Stimulated activated CD4-positive, alpha-beta T cell treated with anti-CD3 and anti-CD28 coated beads, TNF-alpha, amount 100 ng/mL, for 48 hours (primary cell): ENCODE measurements around the gene MICAL3.
"Not testable (repeated sequence)": the region's sequence is repeated elsewhere in the genome, so short reads cannot be mapped to it uniquely, and the experiment has no call there.

Experiments
- DNase-seq, 3 donors: peaks; one replicate each; pipeline ENCODE4 v3.0.0-alpha.2; 2020; ENCODE audit warnings: low read depth in 3 of 3

Gene MICAL3

DNA sequence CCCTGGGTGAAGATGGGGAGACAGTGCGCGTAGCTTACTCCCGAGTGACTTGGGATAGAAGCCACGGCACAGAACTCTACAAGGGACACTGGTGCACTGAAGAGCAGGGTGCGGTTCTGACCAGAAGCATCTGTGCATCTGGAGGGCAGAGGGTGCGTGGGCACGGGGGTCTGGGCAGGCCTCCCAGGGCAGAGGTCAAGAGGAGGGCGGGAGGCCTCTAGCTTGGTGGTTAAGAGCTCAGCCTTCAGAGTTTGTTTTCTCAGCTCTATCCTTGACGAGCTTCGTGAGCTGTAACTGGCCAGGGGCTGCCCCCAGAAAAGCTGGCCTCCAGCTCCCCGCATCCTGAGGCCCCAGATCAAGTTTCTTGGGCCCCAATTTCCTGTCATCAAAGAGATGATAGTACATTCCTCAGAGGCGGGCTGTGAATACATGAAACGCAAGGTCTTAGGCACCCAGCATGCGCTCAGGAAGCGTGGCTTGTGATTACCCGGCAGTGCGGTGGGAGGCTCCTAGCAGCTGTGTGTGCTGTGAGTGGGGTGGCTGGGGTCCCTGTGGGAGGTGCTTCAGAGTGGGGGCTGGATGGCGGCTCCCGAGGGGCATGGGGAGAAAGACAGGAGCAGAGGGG lies 244.1 kb downstream of the MICAL3 start:
- DNase-seq: no peak

DNA sequence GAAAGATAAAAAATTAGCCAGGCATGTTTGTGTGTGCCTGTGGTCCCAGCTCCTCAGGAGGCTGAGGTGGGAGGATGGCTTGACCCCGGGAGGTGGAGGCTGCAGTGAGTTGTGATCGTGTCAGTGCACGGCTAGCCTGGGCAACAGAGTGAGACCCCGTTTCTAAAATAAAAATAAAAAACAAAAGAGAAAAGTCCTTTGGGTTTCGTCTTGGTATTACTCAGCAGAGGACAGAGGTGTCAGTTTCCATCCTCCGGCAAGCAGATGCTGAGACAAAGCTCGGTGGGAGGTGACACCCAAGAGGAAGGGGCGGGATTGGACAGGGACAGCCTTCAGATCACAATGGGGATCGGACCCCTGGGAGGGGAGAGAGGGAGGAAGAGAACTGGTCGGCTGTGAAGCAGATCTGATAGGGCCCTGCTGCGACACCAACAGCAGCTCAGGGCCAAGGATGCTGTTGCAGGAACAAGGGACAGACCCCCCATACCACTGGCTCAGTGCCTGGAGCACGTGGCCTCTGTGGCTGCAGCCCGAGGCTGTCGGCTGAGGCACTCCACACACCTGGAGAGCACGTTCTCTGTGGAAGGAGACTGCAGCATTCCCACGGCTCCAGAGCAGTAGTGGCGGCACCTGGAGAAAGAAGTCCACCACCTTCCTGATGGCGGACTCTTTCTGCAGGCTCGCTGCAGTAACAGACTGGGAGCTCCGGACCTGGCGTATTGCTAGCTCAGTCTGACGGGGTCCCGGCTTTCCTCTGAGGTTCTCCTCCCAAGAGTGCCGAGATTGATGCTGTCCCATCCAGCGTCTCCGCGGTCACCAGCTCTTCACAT lies 244.9 kb downstream of the MICAL3 start:
- DNase-seq: no peak

DNA sequence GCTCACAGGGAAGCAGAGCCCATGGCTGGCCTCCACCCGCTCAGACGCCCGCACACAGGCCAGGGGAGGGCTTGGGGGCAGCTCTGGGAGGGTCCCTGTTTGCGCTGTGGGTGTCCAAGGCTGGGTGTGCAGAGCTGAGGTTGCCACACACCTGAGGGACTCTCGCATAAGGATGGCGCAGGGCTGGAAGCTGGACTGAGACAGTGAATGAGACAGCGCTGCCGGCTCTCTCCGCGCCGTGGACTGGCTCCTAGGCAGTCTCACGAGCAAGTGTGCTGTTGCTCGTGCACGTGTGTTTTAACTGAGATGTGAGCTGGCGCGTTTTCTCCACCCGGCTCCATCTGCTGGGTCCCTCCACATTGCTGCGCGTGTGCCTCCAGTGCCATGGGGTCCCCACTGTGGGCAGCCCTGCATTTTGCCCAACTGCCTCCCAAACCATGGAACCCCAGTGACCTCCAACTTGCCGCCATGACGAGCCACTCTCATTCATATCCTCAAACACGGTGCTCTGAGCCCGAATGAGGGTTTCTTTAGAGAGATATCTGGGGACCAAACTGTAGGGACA lies 245.9 kb downstream of the MICAL3 start:
- DNase-seq: no peak

DNA sequence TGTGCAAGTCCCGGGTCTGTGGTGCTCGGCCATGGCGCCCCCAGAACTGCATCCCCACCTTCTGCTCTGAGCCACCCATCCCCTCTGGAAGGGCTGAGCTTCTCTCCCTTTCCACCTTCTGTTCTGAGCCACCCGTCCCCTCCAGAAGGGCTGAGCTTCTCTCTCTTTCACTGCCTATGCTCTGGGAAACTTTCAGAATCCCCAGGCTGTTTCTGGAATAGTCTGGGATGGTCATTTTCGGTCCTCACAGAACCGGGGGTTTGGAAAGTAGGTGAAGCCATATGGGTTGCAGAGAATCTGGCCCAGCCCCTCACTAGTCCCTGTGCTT lies 246.7 kb downstream of the MICAL3 start:
- no peak for DNase-seq

DNA sequence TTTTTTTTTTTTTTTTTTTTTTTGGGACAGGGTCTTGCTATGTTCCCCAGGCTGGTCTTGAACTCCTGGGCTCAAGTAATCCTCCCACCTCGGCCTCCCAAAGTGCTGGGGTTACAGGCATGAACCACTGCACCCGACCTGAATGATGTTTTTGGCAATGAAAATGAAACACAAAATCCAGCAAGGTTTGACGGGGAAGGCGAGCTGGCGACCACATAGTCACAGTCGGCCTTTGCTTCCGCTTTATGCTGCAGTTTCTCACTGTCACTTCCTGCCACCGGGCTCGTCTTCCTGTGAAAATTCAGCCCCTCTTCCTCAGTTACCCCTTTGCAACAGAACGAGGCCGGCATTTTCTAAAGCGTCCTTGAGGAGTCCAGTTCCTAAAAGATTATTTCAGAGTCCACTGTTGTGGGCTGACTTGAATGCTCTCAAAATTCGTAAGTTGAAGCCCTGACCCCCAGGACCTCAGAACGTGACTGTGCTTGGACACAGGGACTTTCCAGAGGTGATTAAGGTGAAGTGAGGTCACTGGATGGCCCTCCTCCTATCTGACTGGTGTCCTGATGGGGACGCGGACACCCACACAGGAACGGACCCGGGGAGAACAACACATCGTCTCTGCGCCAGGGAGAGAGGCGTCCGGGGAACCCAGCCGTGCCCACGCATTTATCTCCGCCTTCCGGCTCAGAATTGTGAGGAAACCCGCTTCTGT lies 247.2 kb downstream of the MICAL3 start:
- peak in 2 of 3 donors; percentile 49 to 57 for DNase-seq

DNA sequence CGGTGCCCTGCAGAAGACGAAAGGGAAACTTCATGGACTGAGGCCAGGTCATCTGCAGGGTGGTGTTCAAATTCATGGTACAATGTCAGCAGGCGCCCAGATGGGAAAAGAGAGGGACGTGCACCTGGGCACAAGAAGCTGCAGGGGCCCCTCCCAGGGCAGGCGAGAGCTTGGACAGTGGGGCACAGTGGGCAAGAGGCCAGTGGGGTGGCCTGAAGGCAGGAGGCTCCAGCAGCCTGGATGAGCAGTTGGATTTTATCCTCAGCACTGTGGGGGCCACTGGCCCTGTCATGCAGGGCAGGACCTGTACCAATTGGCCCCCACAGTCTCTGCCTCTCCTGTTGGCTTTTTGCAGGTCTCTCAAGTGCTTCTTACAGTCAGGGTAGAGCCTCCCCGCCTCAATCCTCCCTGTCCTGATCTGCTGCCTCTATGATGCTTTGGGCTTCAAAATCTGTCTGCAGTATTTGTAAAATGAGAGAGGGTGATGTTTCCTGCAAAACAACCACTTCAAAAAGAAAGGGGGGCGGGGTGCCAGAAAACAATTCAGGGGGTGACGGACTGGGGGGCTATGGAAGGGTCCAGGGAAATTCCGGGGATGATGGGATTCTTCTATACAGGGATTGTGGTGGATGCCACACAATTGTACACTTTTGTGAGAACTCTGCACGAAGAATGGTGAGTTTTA lies 248.4 kb downstream of the MICAL3 start:
- no peak for DNase-seq

DNA sequence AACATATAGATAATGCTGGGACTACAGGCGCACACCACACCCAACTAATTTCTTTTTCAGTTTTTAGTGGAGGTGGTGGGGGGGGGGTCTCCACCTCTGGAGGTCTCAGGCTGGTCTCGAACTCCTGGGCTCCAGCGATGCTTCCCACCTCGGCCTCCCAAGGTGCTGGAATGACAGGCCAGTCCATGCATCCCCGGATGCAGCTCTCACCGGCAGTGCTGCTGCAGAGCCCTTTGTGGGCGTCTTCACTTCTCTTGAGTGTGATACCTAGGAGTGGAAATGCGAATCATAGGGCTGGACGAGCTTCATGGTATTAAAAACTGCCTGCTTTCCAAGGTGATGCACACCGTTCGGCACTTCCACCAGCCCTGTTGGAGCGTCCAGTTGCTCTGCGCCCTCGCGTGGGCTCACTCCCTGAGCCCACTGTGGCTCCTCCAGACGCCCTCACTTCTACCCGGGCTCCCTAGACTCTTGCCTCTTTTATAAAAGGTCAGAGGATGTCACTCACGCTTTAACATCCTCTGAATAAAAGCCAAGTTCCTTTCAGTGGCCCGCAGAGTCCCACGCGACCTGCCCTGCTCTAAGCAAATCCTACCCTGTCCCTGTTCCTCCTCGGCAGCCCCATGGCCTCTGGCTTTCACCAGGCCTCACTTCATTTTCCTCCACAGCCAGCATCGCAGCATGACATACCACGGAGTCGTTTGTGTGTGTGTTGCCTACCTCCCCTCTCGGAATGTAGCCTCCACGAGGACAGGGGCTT lies 249.3 kb downstream of the MICAL3 start:
- no peak for DNase-seq

DNA sequence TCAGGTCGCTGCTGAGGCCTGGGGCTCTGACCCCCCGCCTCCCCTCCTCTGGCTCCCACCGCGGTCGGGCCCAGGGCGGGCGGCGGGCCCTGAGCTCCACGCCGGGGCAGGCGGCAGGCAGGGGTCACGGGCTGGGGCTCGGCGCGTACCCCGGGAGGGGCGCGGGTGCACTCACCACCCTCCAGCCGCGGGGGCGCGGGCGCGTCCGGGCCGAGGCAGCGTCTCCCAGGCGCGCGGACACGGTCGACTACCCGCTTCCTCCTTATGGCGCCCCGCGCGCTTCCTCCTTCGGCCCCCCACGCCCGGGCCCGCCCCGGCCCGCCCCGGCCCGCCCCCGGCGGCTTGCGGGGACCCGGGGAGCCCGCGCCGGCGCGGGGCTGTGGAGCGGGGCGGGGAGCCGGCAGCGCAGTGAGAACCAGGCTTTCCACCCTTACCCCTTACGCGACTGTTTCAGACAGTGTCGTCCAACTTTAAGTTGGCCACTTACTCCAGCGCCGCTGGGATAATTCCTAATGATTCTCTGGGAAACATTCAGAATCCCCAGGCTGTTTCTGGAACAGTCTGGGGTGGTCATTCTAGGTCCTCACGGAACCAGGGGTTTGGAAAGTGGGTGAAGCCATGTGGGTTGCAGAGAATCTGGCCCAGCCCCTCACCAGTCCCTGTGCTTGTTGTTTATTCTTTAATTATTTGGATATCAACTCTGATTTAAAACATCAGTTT lies 250.0 kb downstream of the MICAL3 start, which contains the start of gene BID:
BID (minus strand) TSS at position 264 of the 720 bp plus-strand sequence. CDS start 24,353 bp downstream, outside the sequence.
- DNase-seq: no peak

DNA sequence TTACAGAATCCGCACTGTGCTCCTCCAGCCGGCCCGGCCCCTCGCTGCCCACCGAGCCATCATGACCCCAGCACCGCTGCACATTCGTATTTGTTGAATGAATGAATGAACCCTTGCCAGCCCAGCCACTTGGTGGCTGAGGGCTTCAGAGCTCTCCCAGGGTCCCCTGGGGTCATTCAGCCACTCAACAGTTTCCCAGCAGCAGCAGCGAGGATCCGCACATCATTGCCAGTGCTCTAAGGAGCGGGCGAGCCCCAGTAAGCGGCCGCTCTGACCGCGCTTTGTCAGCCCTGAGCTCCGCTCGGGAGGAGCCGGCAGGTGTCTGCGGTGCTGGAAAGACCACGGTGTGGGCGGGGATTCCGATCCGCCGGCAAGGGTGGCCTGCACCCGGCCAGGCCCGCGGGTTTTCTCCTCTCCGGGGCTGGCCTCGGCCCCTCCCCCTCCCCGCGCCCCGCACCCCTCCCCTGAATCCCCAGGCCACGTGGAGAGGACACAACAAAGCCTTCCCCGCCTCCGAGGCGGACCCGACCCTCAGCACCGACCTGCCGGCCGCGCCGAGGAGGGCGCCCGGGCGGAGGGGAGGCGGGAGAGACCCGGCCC lies 250.7 kb downstream of the MICAL3 start:
- DNase-seq: peak in 2 of 3 donors; percentile 33 to 51

DNA sequence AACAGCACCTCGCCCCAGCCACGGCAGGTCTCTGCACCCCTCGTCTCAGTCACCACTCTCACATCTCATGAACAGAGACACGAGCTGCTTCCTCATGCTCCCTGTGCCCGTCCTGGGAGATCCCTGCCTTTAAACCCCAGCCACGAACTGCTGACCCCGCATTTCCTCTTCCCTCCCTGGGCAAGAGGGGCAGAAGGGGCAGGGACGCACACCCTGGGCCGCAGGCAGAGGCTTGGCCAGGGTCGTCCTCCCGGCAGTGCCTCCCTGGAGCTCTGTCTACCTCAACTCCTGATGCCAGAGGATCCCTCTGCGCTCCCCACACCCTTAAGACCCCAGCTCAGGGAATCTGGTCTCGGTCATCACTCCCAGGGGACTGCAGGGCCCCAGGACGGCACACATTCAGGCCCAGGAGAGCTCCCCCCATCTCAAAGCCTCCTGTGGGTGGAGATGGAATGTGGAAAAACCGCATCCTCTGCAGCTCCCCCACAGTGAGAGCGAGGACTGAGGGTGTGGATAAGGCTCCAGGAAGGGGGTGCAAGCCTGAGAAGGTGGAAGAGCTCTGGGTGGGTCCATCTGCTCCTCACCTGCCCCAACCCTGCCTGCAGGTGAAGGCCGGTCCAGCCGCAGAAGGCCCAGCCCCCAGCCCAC lies 251.3 kb downstream of the MICAL3 start:
- DNase-seq: no peak

DNA sequence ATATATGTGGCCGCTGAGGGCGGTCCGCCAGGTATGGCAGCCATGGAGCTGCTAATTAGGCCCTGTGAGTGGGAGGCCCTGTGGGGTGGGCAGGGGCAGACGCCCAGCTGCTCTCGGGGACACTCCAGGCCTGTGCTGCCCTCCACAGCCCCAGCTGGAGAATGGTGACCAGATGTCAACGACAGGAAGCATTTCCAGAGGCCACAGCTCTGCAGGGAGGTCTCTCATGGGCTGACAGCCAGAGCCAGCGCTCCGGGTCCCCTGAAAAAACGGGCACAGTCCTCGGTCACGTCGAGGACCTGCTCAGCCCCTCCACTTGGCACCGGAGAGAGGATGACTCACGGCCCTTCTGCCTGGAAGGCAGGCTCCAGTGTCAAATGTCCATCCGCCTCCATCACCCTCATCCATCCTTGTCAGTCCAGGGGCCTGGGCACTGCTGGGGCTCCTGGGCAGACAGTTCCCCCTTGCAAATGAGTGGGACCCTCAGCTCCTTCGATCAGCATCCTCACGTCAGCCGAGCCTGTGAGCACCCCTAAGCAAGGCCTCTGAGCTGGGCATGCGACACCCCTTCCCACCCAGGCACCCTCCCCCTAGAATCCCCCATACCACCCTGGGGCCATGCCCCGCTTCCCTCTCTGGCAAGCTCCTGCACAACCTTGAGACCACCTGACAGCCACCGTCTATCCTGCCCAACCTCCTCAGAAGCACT lies 252.0 kb downstream of the MICAL3 start:
- DNase-seq: no peak

DNA sequence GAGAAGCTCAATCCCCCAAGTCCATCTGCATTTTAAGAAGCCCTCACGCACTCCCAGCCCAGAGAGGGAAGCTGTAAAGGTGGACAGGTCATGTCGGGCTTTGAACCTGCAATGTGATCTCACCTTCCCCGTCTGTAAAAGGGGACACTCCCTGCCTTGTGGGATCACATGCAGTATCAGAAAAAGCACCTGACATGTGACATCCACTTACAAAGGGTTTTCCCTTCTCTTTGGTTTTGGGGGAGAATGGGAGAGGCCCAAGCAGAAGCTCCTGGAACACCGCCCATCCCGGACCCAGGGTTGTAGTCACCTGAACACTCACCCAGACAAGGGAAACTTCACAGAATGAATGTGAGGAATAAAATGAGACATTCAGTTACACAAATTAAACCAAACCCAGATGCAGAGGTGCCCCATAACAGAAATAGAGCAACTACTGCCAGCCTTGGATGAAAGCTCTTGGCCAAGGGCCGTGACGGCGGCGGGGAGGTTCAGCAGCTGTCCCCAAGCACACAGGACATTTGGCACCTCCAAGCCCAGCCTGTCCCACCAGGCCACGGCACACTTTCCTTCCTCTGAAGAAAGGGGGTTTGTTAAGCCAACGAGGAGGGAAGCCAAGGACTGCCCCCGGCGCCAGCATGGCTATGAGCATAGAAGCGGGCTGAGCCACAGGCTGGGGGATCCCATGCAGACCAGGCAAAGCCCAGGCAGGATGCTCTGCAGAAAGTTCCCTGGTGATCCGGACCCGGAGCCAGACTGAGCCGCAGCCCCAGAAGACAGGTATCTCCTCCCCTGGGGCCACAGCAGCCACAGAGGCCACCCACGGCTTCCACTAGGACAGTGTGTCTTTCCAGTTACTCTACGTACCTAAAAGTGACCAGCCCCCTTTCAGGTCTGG lies 253.9 kb downstream of the MICAL3 start:
- no peak for DNase-seq

DNA sequence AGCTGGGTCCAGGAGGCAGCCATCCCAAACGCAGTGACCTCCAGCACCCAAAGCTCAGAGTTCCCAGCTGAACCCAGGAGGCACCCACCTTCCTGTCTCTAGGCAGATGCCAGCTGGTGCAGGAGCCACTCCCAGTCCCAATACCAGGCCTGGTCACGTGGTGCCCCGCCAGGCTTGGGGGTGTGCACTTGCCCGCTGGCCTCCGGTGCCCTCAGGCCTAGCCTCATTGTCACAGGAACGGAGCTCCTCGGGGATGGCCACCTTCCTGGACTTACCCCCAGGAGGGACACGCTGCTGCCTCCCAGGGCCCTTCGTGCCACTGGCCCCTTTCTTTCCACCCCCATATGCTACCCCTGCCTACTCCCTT lies 254.7 kb downstream of the MICAL3 start:
- no peak for DNase-seq

DNA sequence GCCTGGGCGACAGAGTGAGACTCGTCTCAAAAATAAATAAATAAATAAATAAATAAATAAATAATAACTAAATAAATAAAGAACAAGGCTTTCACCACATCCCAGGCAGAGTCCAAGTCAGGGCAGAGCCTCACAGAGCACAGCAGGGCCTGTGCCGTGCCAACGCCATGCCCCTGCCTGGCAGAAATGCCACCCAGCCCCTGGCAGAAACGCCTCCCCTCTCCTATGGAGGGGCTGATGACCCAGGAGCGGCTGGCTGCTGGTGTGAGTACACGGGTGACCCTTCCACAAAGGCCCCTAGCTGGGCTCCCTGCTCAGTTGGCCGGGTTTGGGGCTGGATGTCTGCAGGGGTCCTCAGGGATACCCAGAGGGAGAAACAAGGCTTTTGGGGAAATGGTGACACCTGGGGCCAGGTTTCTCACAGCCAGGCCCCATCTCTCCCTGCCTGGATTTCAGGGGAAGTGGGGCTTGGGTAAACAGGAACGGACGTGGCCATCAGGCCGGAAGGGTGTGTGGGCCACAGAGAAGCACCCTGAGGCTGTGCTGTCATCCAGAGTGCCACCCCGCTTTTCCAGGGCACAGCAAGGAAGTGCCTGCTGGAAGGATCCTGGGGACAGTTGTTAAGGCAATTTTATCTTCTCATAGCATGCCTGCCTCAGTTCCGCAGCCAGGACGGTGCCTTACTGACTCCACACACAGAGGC lies 255.2 kb downstream of the MICAL3 start:
- no peak for DNase-seq

DNA sequence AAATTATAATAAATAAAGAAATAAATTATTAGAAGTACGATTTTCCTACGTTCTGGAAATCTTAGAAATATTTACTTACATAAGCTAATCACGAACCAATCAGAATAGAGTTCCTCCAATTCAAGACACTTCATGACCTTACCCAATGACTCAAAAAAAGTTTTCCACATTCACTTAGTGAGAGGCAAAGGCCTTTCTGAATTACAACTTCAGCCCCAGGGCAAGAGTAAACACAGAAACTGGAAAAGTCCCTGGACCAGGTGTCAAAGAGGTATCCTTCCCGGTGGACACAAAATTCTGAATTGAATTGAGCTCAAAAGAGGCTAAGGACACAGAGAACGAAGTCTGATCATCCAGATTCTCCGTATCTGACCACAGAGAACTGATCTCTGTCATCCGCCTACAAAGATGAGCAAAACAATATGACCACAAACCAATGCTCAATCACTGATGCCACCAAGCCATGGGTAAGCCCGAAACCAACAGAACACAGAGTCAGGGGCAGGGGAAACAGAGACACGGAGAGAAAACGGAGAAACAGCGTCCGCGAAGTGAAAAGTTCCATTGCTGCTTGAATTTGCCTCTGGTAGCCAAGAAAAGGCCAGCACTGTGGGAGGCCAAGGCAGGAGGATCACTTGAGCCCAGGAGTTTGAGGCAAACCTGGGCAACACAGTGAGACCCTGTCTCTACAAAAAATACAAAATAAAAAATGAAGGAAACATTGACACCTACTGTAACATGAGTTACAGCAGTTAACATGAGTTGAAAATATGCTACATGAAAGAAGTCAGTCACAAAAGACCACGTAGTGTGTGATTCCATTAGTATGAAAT lies 256.9 kb downstream of the MICAL3 start:
- DNase-seq: peak in 1 of 3 donors; percentile 64

DNA sequence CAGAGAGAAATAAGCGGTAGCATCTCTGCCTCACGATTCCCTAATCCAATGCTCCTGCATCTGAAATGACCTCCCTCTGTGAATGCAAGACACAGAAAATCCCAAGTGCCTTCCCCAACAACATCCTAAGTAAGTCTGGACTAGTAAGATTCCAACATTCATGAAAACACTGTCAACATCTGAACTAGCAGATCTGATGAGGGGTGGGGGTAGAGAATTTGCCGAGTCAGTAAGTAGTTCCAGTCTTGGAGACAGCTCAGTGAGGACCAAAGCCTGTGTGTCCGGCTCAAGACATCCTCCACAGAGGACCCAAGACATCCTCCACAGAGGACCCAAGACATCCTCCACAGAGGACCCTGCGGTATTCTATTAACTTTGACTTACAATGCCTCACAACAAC lies 259.5 kb downstream of the MICAL3 start:
- DNase-seq: not testable (repeated sequence)
